HG03108 (cell line): ENCODE data around the gene DCTPP1.
"Not testable (repeated sequence)": the region's sequence is repeated elsewhere in the genome, so short reads cannot be mapped to it uniquely, and the experiment has no call there.

Experiments
- ATAC-seq: cut with Tn5 transposase; IDR thresholded peaks from one replicate; pipeline ENCODE4 v1.9.1; 2021; ENCODE audit warnings: moderate library complexity; ENCODE audit not compliant: unreplicated experiment

The DCTPP1 gene

DNA sequence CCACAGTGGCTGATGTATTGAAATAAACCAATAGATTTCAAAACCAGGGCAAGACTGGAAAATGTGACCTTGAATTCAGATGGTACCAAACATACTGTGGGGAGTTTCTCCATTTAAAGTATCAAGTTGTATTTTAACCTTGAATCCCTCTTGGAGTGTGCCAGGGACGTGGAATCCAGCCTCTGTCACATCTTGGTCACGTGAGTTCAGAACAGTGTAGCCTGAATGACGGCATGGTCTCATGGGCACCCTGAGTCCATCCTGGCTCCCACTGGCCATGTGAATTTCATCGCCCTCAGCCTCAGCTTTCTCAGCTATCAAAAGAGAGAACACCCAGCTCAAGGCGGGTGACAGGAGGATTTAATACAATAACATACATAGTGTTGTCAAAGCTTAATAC lies 15.7 kb downstream of the DCTPP1 start:
- ATAC-seq = no peak

DNA sequence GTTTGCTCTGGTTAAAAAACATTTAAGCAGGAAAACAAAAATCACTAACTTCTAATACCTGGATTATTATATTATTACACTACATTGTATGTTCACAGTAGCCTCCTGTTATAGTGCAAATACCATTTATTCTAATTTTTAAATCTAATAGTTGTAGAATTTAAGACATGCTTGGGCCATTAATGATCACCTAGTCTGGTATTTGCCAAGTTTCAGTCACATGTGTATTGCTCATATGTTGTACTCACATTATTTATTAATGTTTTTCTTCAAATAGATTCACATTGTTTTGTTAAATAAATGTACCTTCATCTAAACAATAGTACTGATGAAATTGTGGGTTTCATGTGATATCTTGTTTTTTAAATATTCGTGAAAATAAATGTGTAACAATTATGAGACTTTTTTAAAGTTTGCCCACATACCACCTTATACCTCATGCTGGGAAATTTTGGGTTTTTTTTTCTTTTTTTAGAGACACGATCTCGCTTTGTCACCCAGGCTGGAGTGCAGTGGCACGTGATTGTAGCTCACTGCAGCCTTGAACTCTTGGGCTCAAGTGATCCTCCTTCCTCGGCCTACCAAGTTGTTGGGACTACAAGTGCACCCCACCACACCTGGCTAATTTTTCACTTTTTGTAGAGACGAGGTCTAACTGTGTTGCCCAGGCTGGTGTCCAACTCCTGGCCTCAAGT lies 16.6 kb downstream of the DCTPP1 start:
- no peak for ATAC-seq

DNA sequence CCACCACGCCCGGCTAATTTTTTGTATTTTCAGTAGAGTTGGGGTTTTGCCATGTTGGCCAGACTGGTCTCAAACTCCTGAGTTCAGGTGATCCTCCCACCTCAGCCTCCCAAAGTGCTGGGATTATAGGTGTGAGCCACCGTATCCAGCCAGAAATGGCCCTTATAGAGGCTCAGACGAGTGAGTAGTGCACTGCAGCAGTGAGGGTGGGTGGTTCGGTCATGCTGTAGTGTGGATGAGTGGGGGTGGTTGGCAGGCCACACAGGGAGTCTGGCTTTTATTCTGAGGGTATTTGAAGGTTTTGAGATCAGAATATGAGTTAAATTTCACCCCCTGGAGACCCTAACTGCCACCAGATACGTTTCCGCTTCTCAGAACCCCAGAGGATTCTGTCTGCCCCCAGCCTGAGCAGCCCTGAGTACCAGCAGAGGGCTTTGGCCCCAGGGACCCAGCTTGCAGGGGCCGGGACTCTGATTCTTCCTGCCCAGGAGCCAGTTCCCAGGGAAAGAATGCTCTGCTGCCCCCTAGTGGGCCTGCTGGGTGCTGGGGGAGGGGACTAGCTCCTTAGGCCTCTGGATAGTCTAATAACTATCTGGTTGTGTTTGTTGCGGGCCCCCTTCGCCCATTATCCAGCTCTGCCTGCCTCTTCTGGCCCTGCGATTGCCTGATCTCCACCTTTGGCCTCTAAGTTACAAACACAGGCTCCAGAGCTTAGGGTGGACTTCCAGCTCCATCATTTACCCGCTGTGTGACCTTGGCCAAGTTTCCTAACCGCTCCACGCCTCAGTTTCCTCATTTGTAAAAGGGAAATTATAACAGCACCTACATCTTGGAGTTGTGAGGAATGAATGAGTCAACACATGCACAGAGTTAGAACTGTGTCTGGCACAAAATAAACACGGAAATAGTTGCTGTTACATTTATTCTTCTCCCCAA lies 20.4 kb downstream of the DCTPP1 start:
- ATAC-seq = peak; percentile 40

- ATAC-seq = no peak
Measured at GRCh38 chr16:30407804-30408534, 21.9 kb downstream of the DCTPP1 start.

DNA sequence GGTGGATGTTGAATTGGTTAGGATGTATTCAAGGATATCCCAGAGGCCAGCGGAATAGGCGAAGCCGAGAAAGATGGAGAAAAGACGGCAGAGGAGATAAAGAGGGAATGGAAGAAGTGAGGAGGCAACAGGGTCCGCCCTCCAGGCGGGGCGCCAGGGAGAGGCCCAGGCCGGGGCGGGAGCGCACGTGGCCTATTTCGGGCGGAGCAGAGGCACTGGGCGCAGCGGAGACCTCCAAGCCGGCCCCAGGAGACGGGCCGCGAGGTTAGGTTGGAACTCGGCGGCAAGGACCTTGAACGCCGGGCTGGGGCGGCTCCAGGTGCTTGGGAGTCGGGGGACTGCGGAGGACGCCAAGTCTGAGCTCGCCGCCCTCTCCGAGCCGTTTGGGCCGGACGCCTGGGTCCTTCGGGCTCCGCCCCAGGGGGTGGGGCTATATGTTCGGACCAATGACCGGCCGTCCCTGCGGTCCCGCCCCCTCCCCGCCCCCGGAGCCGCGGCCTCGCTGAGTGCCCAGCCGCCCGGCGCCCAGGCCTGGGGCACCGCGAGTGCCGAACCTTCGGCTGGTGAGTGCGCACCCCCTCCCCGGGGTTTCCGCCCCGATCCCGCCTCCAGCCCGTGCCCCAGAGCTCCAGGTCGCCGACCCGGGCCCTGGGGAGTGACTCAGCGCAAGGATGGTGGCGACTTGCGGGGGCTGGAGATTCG lies 22.6 kb downstream of the DCTPP1 start, which contains the start of gene ZNF771:
ZNF771 (plus strand) TSS at position 505 of the 702 bp plus-strand sequence. CDS start 448 bp downstream, outside the sequence.
- peak; percentile 71 for ATAC-seq

- ATAC-seq = no peak
Measured at GRCh38 chr16:30406795-30407101, 23.1 kb downstream of the DCTPP1 start.

DNA sequence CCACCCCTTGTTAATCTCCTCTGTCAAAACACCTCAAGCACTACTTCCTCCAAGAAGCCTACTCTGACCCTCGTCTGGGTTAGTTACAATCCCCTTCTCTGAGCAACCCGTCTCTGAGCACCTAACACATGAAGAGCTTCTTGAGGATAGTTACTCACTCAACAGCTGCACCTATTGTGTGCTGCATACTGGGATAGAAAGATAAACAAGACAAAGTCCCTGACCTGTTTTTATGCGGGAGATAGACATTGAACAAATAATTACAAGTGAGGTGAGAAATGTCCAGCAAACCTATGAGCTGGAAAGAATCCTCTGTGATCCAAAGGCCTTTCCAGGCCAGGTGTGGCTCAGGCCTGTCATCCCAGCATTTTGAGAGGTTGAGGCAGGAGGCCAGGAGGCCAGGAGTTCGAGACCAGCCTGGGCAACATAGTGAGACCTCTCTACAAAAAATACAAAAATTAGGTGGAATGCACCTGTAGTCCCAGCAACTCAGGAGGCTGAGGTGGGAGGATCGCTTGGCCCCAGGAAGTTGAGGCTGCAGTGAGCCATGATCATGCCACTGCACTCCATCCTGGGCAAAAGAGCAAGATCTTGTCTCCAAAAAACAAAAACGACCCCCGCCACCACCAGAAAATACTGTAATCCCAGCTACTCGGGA lies 27.9 kb downstream of the DCTPP1 start:
- no peak for ATAC-seq

DNA sequence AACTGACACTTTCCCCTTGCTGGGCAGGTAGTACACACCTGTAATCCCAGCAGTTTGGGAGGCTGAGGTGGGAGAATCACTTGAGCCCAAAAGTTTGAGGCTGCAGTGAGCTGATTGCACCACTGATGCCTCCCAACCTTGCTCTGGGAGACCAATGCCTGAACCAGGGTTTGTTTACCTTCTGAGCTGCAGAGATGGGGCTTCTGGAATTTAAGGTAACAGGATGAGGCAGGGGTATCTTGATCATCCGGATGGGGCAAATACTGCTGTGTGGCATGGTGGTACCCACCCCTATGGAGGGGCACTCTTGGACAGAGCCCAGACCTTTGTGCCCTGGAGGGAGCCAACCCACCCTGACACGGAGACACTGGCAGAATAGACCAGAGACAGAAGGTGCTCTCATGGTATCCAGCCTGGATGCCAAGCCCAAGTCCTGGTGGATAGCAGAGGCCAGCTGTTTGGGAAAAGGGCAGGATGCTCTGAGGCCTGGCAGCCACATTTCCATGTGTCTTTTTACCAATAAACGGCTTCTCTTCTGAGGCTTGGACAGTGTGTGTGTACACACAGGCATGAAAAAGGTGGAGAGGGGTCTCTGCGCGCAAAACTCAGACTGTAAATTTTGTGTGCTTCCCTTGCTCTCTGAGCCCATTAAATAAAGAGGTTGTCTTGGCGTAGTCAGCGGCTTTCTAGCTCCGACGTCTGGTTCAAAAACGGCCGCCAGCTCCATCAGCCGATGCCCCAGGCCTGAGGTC lies 30.2 kb downstream of the DCTPP1 start:
- no peak for ATAC-seq

DNA sequence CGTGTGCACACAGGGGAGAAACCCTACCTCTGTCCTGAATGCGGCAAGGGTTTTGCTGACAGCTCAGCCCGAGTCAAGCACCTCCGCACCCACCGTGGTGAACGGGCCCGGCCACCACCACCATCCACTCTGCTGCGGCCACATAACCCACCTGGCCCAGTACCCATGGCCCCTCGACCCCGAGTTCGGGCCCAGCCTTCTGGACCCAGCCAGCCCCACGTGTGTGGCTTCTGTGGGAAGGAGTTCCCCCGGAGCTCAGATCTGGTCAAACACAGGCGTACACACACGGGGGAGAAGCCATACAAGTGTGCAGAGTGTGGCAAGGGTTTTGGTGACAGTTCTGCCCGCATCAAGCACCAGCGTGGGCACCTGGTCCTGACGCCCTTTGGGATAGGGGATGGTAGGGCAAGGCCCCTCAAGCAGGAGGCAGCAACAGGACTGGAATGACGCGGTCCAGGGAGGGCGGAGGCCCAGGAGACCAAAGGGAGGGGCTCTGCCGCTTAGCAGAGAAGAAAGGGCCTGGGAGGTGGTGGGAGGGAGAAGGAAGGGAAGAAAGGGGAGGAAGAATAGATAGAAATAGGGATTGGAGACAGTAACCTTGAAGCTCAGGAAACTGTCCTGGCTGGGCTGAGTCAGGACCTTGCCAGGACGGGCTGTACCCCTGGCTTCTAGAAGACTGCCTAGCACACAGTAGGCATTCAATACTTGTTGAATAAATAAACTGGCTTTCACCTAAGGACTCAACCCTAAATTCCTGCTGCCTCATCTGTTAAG lies 31.0 kb downstream of the DCTPP1 start:
- no peak for ATAC-seq

DNA sequence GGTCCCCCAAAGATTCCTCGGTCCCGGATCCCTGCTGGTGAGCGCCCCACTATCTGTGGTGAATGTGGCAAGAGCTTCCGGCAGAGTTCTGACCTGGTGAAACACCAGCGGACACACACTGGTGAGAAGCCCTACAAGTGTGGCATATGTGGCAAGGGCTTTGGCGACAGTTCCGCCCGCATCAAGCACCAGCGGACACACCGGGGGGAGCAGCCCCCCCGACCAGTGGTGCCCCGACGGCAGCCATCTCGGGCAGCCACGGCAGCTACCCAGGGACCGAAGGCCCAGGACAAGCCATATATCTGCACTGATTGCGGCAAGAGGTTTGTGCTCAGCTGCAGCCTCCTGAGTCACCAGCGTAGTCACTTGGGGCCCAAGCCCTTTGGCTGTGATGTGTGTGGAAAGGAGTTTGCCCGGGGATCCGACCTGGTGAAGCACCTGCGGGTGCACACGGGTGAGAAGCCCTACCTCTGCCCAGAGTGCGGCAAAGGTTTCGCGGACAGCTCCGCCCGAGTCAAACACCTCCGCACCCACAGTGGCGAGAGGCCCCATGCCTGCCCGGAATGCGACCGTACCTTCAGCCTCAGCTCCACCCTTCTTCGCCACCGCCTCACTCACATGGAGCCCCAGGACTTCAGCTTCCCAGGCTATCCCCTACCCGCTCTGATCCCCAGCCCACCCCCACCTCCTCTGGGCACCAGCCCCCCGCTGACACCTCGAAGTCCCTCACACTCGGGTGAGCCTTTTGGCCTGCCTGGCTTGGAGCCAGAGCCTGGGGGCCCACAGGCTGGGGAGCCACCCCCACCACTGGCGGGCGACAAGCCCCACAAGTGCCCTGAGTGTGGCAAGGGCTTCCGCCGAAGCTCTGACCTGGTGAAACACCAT lies 31.8 kb downstream of the DCTPP1 start:
- ATAC-seq = no peak

- no peak for ATAC-seq
Measured at GRCh38 chr16:30397056-30397455, 32.8 kb downstream of the DCTPP1 start.

GRCh38 chr16:30396627-30397026 lies 33.2 kb downstream of the DCTPP1 start:
- not testable (repeated sequence) for ATAC-seq

DNA sequence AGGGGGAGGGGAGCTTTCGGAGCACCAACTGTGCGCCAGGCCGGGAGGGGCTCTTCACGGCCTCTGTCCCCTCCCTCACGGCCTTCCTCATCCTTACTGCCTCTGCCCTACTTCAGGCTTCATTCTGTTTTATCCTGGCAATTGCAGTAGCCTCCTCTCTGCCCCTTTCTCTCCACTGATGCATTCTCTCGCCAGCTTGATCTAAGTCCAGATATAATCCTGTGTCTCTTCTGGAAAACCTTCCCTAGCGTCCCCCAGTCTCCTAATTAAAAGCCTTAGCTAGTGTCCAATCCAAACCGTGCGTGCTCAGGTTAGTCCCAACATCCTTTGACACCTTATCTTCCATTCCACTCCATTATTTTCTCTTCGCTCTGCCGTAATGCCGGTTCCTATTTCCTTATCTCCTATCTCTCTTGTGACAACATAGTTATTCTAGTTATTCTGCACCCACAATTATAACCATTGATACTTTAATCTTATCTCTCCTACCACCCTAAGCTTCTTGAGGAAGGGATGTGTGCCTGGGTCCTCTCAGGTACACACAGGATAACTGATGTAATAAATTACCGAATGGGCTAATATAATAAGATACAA lies 33.7 kb downstream of the DCTPP1 start:
- ATAC-seq = no peak

DNA sequence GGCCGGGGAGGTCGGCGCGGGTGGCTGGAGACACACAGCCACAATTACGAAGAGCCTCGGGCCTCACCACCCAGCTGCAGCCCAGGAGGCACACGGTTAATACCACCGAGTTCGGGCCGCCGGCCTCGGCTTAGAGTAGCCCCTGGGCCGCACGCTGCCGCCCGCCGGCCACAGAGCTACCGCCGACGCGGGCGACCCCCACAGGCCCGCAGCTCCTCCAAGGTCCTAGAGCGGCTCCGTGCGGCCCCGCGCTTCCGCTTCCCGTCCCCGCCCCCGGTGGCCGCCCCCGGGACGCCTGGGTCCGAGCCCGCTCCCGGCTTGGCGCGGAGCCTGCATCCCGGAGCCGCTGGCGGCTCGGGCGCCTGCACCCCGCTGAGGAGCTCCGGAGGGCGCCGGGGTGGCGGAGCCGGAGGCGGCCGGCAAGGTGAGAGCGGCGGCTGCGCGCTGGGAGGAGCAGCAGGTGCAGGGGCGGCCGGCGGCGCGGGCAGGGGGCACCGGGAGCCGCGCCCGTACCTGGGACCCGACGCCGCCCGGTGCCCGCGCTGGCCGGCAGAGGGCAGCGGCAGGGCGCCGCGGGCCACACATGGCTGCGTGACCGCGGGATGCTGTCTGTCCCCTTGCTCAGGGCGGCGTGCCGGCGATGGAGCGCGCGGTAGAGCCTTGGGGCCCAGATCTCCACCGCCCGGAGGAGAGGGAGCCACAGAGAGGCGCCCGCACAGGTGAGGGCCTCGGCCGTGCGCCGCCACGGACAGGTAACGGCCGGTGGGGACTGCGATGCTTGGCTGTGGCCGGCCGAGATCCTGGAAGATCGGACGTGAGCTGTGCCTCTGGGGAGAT lies 34.5 kb downstream of the DCTPP1 start, which contains the start of gene ZNF48:
ZNF48 (plus strand) TSS at position 266 of the 837 bp plus-strand sequence; CDS start at position 641, 375 bp downstream.
- ATAC-seq = peak; percentile 64

DNA sequence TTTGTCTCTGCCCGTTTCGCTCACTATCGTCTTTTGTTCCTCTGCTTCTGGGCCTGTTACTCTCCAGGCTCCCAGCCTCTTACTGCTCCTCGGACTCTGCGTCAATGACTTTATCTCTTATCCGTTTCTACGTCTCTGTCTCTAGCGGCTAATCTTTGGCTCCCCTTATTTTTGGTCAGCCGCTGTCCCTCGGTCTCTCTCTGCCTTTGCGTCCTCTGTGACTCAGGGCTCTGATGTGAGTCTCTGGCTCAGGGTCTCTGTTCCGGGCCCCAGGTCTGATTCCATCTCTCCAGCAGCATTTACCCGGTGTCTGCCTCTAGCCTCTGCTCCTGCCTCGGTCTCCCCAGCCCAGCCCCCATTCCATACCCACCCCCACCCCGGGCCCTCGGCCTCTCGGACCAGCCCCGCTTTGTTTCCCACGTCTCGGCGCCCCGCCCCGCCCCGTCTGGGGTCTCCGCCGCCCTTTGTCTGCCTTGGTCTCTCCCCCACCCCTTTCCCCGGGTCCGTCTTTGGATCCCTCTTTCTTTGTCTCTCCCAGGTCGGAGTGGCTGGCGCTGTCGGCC lies 35.2 kb downstream of the DCTPP1 start:
- ATAC-seq = no peak

DNA sequence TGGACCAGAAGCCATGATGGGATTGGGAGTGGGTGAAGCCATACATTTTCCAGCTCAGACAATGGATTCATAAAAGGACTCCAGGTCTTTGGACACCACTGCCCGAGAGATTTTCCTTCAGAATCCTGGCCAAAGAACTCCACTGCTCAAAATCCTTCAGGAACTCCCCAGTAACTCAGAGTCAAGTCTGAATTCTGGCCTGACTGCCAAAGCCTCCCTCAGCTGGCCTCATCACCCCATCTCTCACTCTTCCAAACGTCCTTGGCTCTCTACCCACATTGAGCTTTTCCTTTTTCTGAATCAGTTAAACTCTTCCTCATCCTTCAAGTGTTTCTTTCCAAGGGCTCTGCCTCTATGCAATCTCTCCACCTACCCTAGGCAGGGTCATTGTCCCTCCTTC lies 46.3 kb downstream of the DCTPP1 start:
- ATAC-seq = no peak
